Amygdala (tissue), 56 donors: ENCODE measurements around the gene H6PD.
A peak's percentile ranks its signal among the peaks of the same experiment; 100 is the strongest.

Source experiments
- DNase-seq, 56 donors: peaks; one replicate each; lab custom pipeline; 2025; lab: John Stamatoyannopoulos, UW

Gene H6PD

GRCh38 chr1:9271861-9272595, 37.5 kb downstream of the H6PD start:
- DNase-seq = no peak

- no peak for DNase-seq
These were observed 38.6 kb downstream of the H6PD start for GRCh38 chr1:9273177-9273576.

- no peak for DNase-seq
These were observed 40.6 kb downstream of the H6PD start for GRCh38 chr1:9275161-9275560.

- DNase-seq = peak in 5 of 56 donors; percentile 13 to 47 (median 24)
These were observed 41.0 kb downstream of the H6PD start for GRCh38 chr1:9275567-9276034.

- DNase-seq = no peak
These were observed 43.5 kb downstream of the H6PD start for GRCh38 chr1:9278116-9278515.

- DNase-seq = no peak
These were observed 44.1 kb downstream of the H6PD start for GRCh38 chr1:9278585-9279153.

- no peak for DNase-seq
These were observed 44.7 kb downstream of the H6PD start for GRCh38 chr1:9279172-9279840.

GRCh38 chr1:9280015-9280860, 45.7 kb downstream of the H6PD start:
- peak in 3 of 56 donors; percentile 24 to 55 (median 40) for DNase-seq

GRCh38 chr1:9281071-9281827, 46.7 kb downstream of the H6PD start:
- no peak for DNase-seq

- no peak for DNase-seq
These were observed 47.5 kb downstream of the H6PD start for GRCh38 chr1:9281908-9282695.

GRCh38 chr1:9282696-9282955, 48.1 kb downstream of the H6PD start:
- no peak for DNase-seq

- DNase-seq = no peak
These were observed 49.5 kb downstream of the H6PD start for GRCh38 chr1:9284061-9284460.

- DNase-seq = no peak
These were observed 52.0 kb downstream of the H6PD start for GRCh38 chr1:9286556-9286955.

- DNase-seq = peak in 16 of 56 donors; percentile 4 to 82 (median 11)
These were observed 54.5 kb downstream of the H6PD start for GRCh38 chr1:9289090-9289534.

GRCh38 chr1:9289711-9290485, 55.3 kb downstream of the H6PD start:
- peak in 1 of 56 donors; percentile 7 for DNase-seq

- peak in 13 of 56 donors; percentile 14 to 59 (median 33) for DNase-seq
These were observed 57.4 kb downstream of the H6PD start for GRCh38 chr1:9291914-9292360.

- DNase-seq = peak in 48 of 56 donors; percentile 23 to 85 (median 58)
These were observed 58.0 kb downstream of the H6PD start, which contains the start of gene SPSB1 for GRCh38 chr1:9292361-9293240. Gene SPSB1, plus strand, starts transcription at chr1:9292894. Its CDS starts 62,998 bp downstream, at chr1:9355892.
